ENCODE results near the gene KPNA4. TPM values are rescaled to one million over a fixed set of nuclear protein-coding genes. Genes with fewer than 3 reads are reported as not detected.

The KPNA4 gene
- 49.0 and 60.5 TPM in 2 replicates for total RNA-seq (ENCODE audit: low replicate concordance)
- long read RNA-seq, partial matches to known transcripts: 9 of 15 reads
- long read RNA-seq, other reads (novel, unspliced or antisense): 6 of 15 reads

GRCh38 chr3:160565442-160566403 is at the start of gene KPNA4:
Gene KPNA4 (minus strand): TSS chr3:160565571. CDS start chr3:160565282, 289 bp downstream.
- H3K4me1 Mint-ChIP-seq (ENCODE audit: unreplicated experiment): peaks cover 30% of the 10 kb centered on the region
- peaks cover 21% of the 10 kb centered on the region for H3K36me3 Mint-ChIP-seq
- no peak for TF ChIP-seq CTCF (conservative IDR thresholded peaks at IDR 0.05)

GRCh38 chr3:160613661-160614060 is 48.3 kb upstream of the KPNA4 start:
- Mint-ChIP-seq H3K27ac (no peak overlapping the region), H3K9me3 (peaks cover 5% of the 10 kb centered on the region), H3K4me1 (ENCODE audit: unreplicated experiment) (peaks cover 7% of the 10 kb centered on the region), H3K36me3 (no peaks in the 10 kb centered on the region), H3K27me3 (peaks cover 17% of the 10 kb centered on the region), H3K4me3 (no peak overlapping the region)
- no peak for TF ChIP-seq CTCF (conservative IDR thresholded peaks at IDR 0.05)
- no peak for DNase-seq (ENCODE audit: extremely low spot score, unreplicated experiment)

More at GRCh38 chr3:160565442-160566403, at the start of gene KPNA4:
- Mint-ChIP-seq H3K9me3 (no peaks in the 10 kb centered on the region), H3K27me3 (no peaks in the 10 kb centered on the region), H3K4me3 (peak within 1 kb of the TSS; percentile 99), H3K27ac (peak within 1 kb of the TSS; percentile 98)
- peak; percentile 98 for DNase-seq (ENCODE audit: extremely low spot score, unreplicated experiment)

GRCh38 chr3:160612386-160613075 is 47.2 kb upstream of the KPNA4 start:
- Mint-ChIP-seq H3K9me3 (peaks cover 5% of the 10 kb centered on the region), H3K4me3 (no peak overlapping the region), H3K27me3 (peaks cover 17% of the 10 kb centered on the region), H3K4me1 (ENCODE audit: unreplicated experiment) (no peaks in the 10 kb centered on the region), H3K27ac (no peak overlapping the region), H3K36me3 (no peaks in the 10 kb centered on the region)
- no peak for DNase-seq (ENCODE audit: extremely low spot score, unreplicated experiment)
- TF ChIP-seq CTCF (conservative IDR thresholded peaks at IDR 0.05): no peak

- Mint-ChIP-seq H3K36me3 (no peaks in the 10 kb centered on the region), H3K4me3 (no peak overlapping the region), H3K9me3 (peaks cover 5% of the 10 kb centered on the region), H3K27ac (no peak overlapping the region), H3K27me3 (peaks cover 17% of the 10 kb centered on the region), H3K4me1 (ENCODE audit: unreplicated experiment) (no peaks in the 10 kb centered on the region)
- no peak for DNase-seq (ENCODE audit: extremely low spot score, unreplicated experiment)
- TF ChIP-seq CTCF (conservative IDR thresholded peaks at IDR 0.05): no peak
These were observed 45.8 kb upstream of the KPNA4 start for GRCh38 chr3:160611141-160611540.

GRCh38 chr3:160608870-160609269 is 43.5 kb upstream of the KPNA4 start:
- Mint-ChIP-seq H3K36me3 (no peaks in the 10 kb centered on the region), H3K4me1 (ENCODE audit: unreplicated experiment) (no peaks in the 10 kb centered on the region), H3K9me3 (peaks cover 5% of the 10 kb centered on the region), H3K27ac (no peak overlapping the region), H3K27me3 (peaks cover 13% of the 10 kb centered on the region), H3K4me3 (no peak overlapping the region)
- TF ChIP-seq CTCF (conservative IDR thresholded peaks at IDR 0.05): no peak
- DNase-seq (ENCODE audit: extremely low spot score, unreplicated experiment): no peak
